ENCODE data around the gene NONO.
A peak's percentile ranks its signal among the peaks of the same experiment; 100 is the strongest.
"Not testable (repeated sequence)": the region's sequence is repeated elsewhere in the genome, so short reads cannot be mapped to it uniquely, and the experiment has no call there.

The NONO gene

GRCh38 chrX:71285929-71286328, 2.5 kb downstream of the NONO start:
- peak; percentile 49 for FAIRE-seq

GRCh38 chrX:71291381-71291780, 7.9 kb downstream of the NONO start:
- no peak for FAIRE-seq

- no peak for FAIRE-seq
Observed at GRCh38 chrX:71292669-71293365, 9.4 kb downstream of the NONO start.

GRCh38 chrX:71296806-71297205, 13.4 kb downstream of the NONO start:
- no peak for FAIRE-seq

GRCh38 chrX:71298119-71298518, 14.7 kb downstream of the NONO start:
- no peak for FAIRE-seq

GRCh38 chrX:71300064-71300463, 16.6 kb downstream of the NONO start:
- FAIRE-seq, result not testable (repeated sequence)

GRCh38 chrX:71300495-71300894, 17.1 kb downstream of the NONO start:
- not testable (repeated sequence) for FAIRE-seq

GRCh38 chrX:71301195-71301924, 17.9 kb downstream of the NONO start, which contains the start of gene ITGB1BP2:
ITGB1BP2 (plus strand) TSS chrX:71301750; CDS start chrX:71301807, 57 bp downstream.
- FAIRE-seq, result no peak

- no peak for FAIRE-seq
Observed at GRCh38 chrX:71302461-71303213, 19.2 kb downstream of the NONO start.

- no peak for FAIRE-seq
Observed at GRCh38 chrX:71304561-71304960, 21.1 kb downstream of the NONO start.

- no peak for FAIRE-seq
Observed at GRCh38 chrX:71315917-71316316, 32.5 kb downstream of the NONO start.

GRCh38 chrX:71316959-71317358, 33.5 kb downstream of the NONO start:
- not testable (repeated sequence) for FAIRE-seq

- no peak for FAIRE-seq
Observed at GRCh38 chrX:71320126-71320525, 36.7 kb downstream of the NONO start.

- FAIRE-seq, result no peak
Observed at GRCh38 chrX:71321731-71322130, 38.3 kb downstream of the NONO start.

GRCh38 chrX:71324452-71324851, 41.0 kb downstream of the NONO start:
- FAIRE-seq, result not testable (repeated sequence)

GRCh38 chrX:71326394-71326793, 43.0 kb downstream of the NONO start:
- no peak for FAIRE-seq

GRCh38 chrX:71349151-71349665, 65.8 kb downstream of the NONO start:
- FAIRE-seq, result not testable (repeated sequence)

GRCh38 chrX:71349867-71350266, 66.4 kb downstream of the NONO start:
- not testable (repeated sequence) for FAIRE-seq
